Ovary (tissue), 10 donors: ENCODE results near the gene TTC38. TPM values are rescaled to one million over a fixed set of nuclear protein-coding genes. Genes with fewer than 3 reads are reported as not detected.

Source experiments
- DNase-seq, 5 donors: peaks; one replicate each; pipeline ENCODE4 v3.0.0-alpha.2; 2019 to 2020
- H3K27ac ChIP-seq, 2 donors: fragments of 200-600 bp; one replicate each; pipeline versions ENCODE4 v1.5.1 to v1.8.0; 2019 to 2022
- H3K27me3 ChIP-seq: fragments of 200-600 bp; one replicate; pipeline ENCODE4 v1.8.0; 2022
- H3K36me3 ChIP-seq: fragments of 200-600 bp; sonication (generic); one replicate; pipeline ENCODE4 v1.5.1; 2019
- H3K4me1 ChIP-seq: one replicate; pipeline ENCODE4 v1.8.1; 2013; ENCODE audit warnings: mild to moderate bottlenecking, moderate library complexity; ENCODE audit not compliant: insufficient read depth
- H3K4me3 ChIP-seq: fragments of 200-600 bp; sonication (generic); one replicate; pipeline ENCODE4 v1.5.1; 2017
- H3K9me3 ChIP-seq, 2 donors: fragments of 200-600 bp in 1 of 2; sonication (generic) in 1 of 2; one replicate each; pipeline versions ENCODE4 v1.5.1 to v1.8.1; 2013 to 2019; ENCODE audit warnings: mild to moderate bottlenecking in 1 of 2, moderate library complexity in 1 of 2
- CTCF ChIP-seq, 3 donors: fragments of 450-650 bp in 2 of 3; fragments of 200-600 bp in 1 of 3; IDR thresholded peaks; one replicate each; pipeline versions ENCODE4 v1.5.1 to v1.8.0; 2016 to 2022; ENCODE audit warnings: antibody characterized with exemption in 3 of 3, mild to moderate bottlenecking in 1 of 3
- EP300 ChIP-seq: sonication (generic); formaldehyde crosslinking; IDR thresholded peaks from one replicate; pipeline ENCODE4 v1.6.1; 2017; ENCODE audit warnings: antibody characterized with exemption
- POLR2A ChIP-seq: fragments of 450-650 bp; IDR thresholded peaks from one replicate; pipeline ENCODE4 v1.6.1; 2017; ENCODE audit warnings: antibody characterized with exemption, mild to moderate bottlenecking, moderate library complexity
- WGBS, 3 donors: extraction: QIAGEN DNeasy Blood & Tissue Kit in 1 of 3; methylation state at CpG; one replicate each; pipeline versions ENCODE4 v1.1.5 to v1.1.7; 2013 to 2017; 5-methylcytosine and 5-hydroxymethylcytosine counted together
- intact Hi-C, 4 donors: fragments of 100-400 bp; cut with DNase I; formaldehyde crosslinking; loops; one replicate each; pipeline versions ENCODE4 v1.11.0 to v1.15.1; 2022 to 2023
- long read RNA-seq, 3 donors: library from polyadenylated mRNA in 2 of 3; unstranded in 2 of 3; transcript quantifications; one replicate each; pipeline ENCODE4 v2.0.0 and lab custom pipeline, GENCODE V29; 2021 to 2026
- polyA plus RNA-seq, 2 donors: library from polyadenylated mRNA; stranded (reverse); fragments of 200-250 nt in 1 of 2; fragments of 350-450 nt in 1 of 2; fragmentation: Illumina TruSeq in 1 of 2; extraction: RNeasy Lipid Tissue Mini Kit (QIAGEN cat#74804) in 1 of 2; gene quantifications; one replicate each; pipeline ENCODE4 v1.2.3, GENCODE V29; 2013 to 2014
- total RNA-seq, 7 donors: library from RNA; depleted of rRNA in 2 of 7; stranded (reverse); fragments of >200 nt in 2 of 7; fragmentation: NEBNext Ultra II Directional in 3 of 7; extraction: Animal tissue kit (Norgen Biotek cat#: 25700) in 3 of 7; gene quantifications; one replicate each; pipeline versions ENCODE4 v1.1.0 to v1.2.4, GENCODE V29; 2016 to 2023
- donor health status: DM: no; HTN: no; CAD: no; lungs with moderate emphysema.
- donor health status: DM: no; HTN: no; CAD: no.
- donor health status: Bipolar disorder and iron deficiency.
- donor health status: DM: yes; HTN: yes; CAD: no.
- donor health status: DM: no; HTN: no; CAD: no.
- donor health status: DM: yes; HTN: yes; CAD: no.

Gene TTC38
- total RNA-seq (10 to 100 TPM; 32.2 to 58.3 (median 44.6) TPM), polyA plus RNA-seq (10 to 100 TPM; 27.3 to 42.3 TPM)
- long read RNA-seq, donor 1, transcript TTC38-201 (14 exons, 2,610 nt): major isoform, 88 of 168 reads
- long read RNA-seq, donor 1, partial matches to known transcripts: 35 of 168 reads
- long read RNA-seq, donor 1, other reads (novel, unspliced or antisense): 44 of 168 reads
- long read RNA-seq, donor 2, partial matches to known transcripts: 0 of 3 reads
- long read RNA-seq, donor 2, other reads (novel, unspliced or antisense): 0 of 3 reads
- long read RNA-seq, donor 3, transcript TTC38-201 (14 exons, 2,610 nt): major isoform, 44 of 81 reads
- long read RNA-seq, donor 3, partial matches to known transcripts: 11 of 81 reads
- long read RNA-seq, donor 3, other reads (novel, unspliced or antisense): 23 of 81 reads

GRCh38 chr22:46267431-46268279 is at the start of gene TTC38:
Gene TTC38 (plus strand): TSS chr22:46268008. CDS start chr22:46268040, 32 bp downstream.
- H3K27me3 ChIP-seq: no peaks in the 10 kb centered on the region
- no peaks in the 10 kb centered on the region for H3K9me3 ChIP-seq
- TF ChIP-seq EP300 (no peak), POLR2A (peak; percentile 49)
- intact Hi-C loops: loop anchor here in 1 of 4 donors (10.0 kb wide), 1 partner anchor 143 kb away; no protein-coding TSS in a partner anchor
- DNase-seq: peak; percentile 90 to 93 (median 91)
- H3K4me3 ChIP-seq: peak within 1 kb of the TSS; percentile 79
- H3K27ac ChIP-seq: peak within 1 kb of the TSS; percentile 74 to 81
- H3K36me3 ChIP-seq: no peaks in the 10 kb centered on the region
- 1% methylated on average over 50 to 74 of the region's 74 CpGs for WGBS, 3 donors
- H3K4me1 ChIP-seq: peaks cover 9% of the 10 kb centered on the region

GRCh38 chr22:46219636-46220035 is 48.2 kb upstream of the TTC38 start:
- H3K4me1 ChIP-seq: no peaks in the 10 kb centered on the region
- TF ChIP-seq CTCF (IDR thresholded peaks at IDR 0.05): no peak
- TF ChIP-seq POLR2A: no peak
- no peak for TF ChIP-seq EP300
- no peak for DNase-seq
- no peak overlapping the region for H3K4me3 ChIP-seq
- WGBS, 3 donors: 73 to 80% (median 73%) methylated on average over 10 of the region's 10 CpGs
- no peaks in the 10 kb centered on the region for H3K27me3 ChIP-seq
- no peaks in the 10 kb centered on the region for H3K9me3 ChIP-seq
- intact Hi-C loops: loop anchor here in 1 of 4 donors (10.0 kb wide), 1 partner anchor 55 kb away; no protein-coding TSS in a partner anchor
- no peaks in the 10 kb centered on the region for H3K36me3 ChIP-seq
- H3K27ac ChIP-seq: no peak overlapping the region

- 89 to 93% (median 90%) methylated on average over 5 of the region's 5 CpGs for WGBS, 3 donors
- no peak for TF ChIP-seq EP300
- intact Hi-C loops: no loop called here
- H3K36me3 ChIP-seq: no peaks in the 10 kb centered on the region
- no peaks in the 10 kb centered on the region for H3K4me1 ChIP-seq
- H3K4me3 ChIP-seq: no peak overlapping the region
- no peaks in the 10 kb centered on the region for H3K9me3 ChIP-seq
- H3K27ac ChIP-seq: no peak overlapping the region
- no peaks in the 10 kb centered on the region for H3K27me3 ChIP-seq
- DNase-seq: no peak
Measured at GRCh38 chr22:46220921-46221320, 46.9 kb upstream of the TTC38 start.

GRCh38 chr22:46224044-46224897 is 43.5 kb upstream of the TTC38 start:
- DNase-seq: peak in 2 of 5 donors; percentile 48 to 64
- Histone ChIP-seq H3K4me3 (no peak overlapping the region), H3K27ac (peak overlapping the region; percentile 20 to 44), H3K27me3 (no peaks in the 10 kb centered on the region), H3K9me3 (no peaks in the 10 kb centered on the region), H3K36me3 (no peaks in the 10 kb centered on the region), H3K4me1 (no peaks in the 10 kb centered on the region)
- intact Hi-C loops: no loop called here
- 66 to 75% (median 70%) methylated on average over 23 of the region's 23 CpGs for WGBS, 3 donors
- TF ChIP-seq POLR2A (no peak), CTCF (IDR thresholded peaks at IDR 0.05) (no peak), EP300 (no peak)

- H3K9me3 ChIP-seq: no peaks in the 10 kb centered on the region
- H3K4me3 ChIP-seq: no peak overlapping the region
- no peak for TF ChIP-seq POLR2A
- no peak for TF ChIP-seq EP300
- no peak for TF ChIP-seq CTCF (IDR thresholded peaks at IDR 0.05)
- H3K27me3 ChIP-seq: no peaks in the 10 kb centered on the region
- no peaks in the 10 kb centered on the region for H3K36me3 ChIP-seq
- no peaks in the 10 kb centered on the region for H3K4me1 ChIP-seq
- WGBS, 3 donors: 43 to 63% (median 50%) methylated on average over 10 of the region's 10 CpGs
- H3K27ac ChIP-seq: no peak overlapping the region
- peak in 3 of 5 donors; percentile 47 to 63 (median 53) for DNase-seq
- intact Hi-C loops: no loop called here
Measured at GRCh38 chr22:46224898-46225290, 42.9 kb upstream of the TTC38 start.
